Neutrophil (primary cell): ENCODE measurements around the gene XXYLT1.

Experiments
- H3K27ac ChIP-seq: fragments of 200-600 bp; sonication (generic); 2 replicates; pipeline ENCODE4 v1.5.1; 2016; ENCODE audit warnings: mild to moderate bottlenecking, moderate library complexity
- H3K27me3 ChIP-seq: fragments of 200-600 bp; sonication (generic); 2 replicates; pipeline ENCODE4 v1.6.0; 2016; ENCODE audit warnings: mild to moderate bottlenecking
- H3K36me3 ChIP-seq: fragments of 200-600 bp; sonication (generic); 2 replicates; pipeline ENCODE4 v1.5.1; 2017
- H3K4me1 ChIP-seq, 2 experiments: fragments of 200-600 bp in 1 of 2; sonication (generic) in 1 of 2; 1 replicate in 1 of 2; 2 replicates in 1 of 2; pipeline versions ENCODE4 v1.5.1 to v1.6.1; 2013 to 2016; ENCODE audit warnings: low read depth in 1 of 2, low read length in 1 of 2, mild to moderate bottlenecking in 1 of 2, moderate library complexity in 1 of 2; ENCODE audit not compliant: control insufficient read depth in 1 of 2, insufficient read depth in 1 of 2
- H3K4me3 ChIP-seq, 2 experiments: fragments of 200-600 bp in 1 of 2; sonication (generic) in 1 of 2; 1 replicate in 1 of 2; 2 replicates in 1 of 2; pipeline ENCODE4 v1.5.1; 2013 to 2016; ENCODE audit warnings: low read depth in 1 of 2, low read length in 1 of 2, mild to moderate bottlenecking in 1 of 2, moderate library complexity in 1 of 2
- H3K9me3 ChIP-seq: fragments of 200-600 bp; sonication (generic); 2 replicates; pipeline ENCODE4 v1.5.1; 2016
- CTCF ChIP-seq: fragments of 200-600 bp; sonication (generic); IDR thresholded peaks from 2 replicates; pipeline ENCODE4 v1.5.1; 2016; ENCODE audit warnings: antibody characterized with exemption

The XXYLT1 gene

GRCh38 chr3:195084746-195085145 is 186.2 kb downstream of the XXYLT1 start:
- no peaks in the 10 kb centered on the region for H3K9me3 ChIP-seq
- H3K4me3 ChIP-seq = no peak overlapping the region
- no peak for TF ChIP-seq CTCF
- H3K27me3 ChIP-seq = no peaks in the 10 kb centered on the region
- no peak overlapping the region for H3K27ac ChIP-seq
- no peaks in the 10 kb centered on the region for H3K36me3 ChIP-seq
- H3K4me1 ChIP-seq = peaks cover 0 to 5% of the 10 kb centered on the region in 2 experiments

- Histone ChIP-seq H3K4me1 (peaks cover 0 to 5% of the 10 kb centered on the region in 2 experiments), H3K9me3 (no peaks in the 10 kb centered on the region), H3K4me3 (no peak overlapping the region), H3K27me3 (no peaks in the 10 kb centered on the region), H3K27ac (no peak overlapping the region), H3K36me3 (no peaks in the 10 kb centered on the region)
- TF ChIP-seq CTCF = no peak
Measured at GRCh38 chr3:195083659-195084058, 187.3 kb downstream of the XXYLT1 start.

GRCh38 chr3:195082811-195083210 is 188.1 kb downstream of the XXYLT1 start:
- Histone ChIP-seq H3K27ac (no peak overlapping the region), H3K27me3 (no peaks in the 10 kb centered on the region), H3K4me1 (peaks cover 0 to 5% of the 10 kb centered on the region in 2 experiments), H3K36me3 (no peaks in the 10 kb centered on the region), H3K4me3 (no peak overlapping the region), H3K9me3 (no peaks in the 10 kb centered on the region)
- TF ChIP-seq CTCF = no peak

- no peak for TF ChIP-seq CTCF
- Histone ChIP-seq H3K9me3 (no peaks in the 10 kb centered on the region), H3K4me1 (peaks cover 0 to 5% of the 10 kb centered on the region in 2 experiments), H3K36me3 (no peaks in the 10 kb centered on the region), H3K4me3 (no peak overlapping the region), H3K27ac (no peak overlapping the region), H3K27me3 (no peaks in the 10 kb centered on the region)
Measured at GRCh38 chr3:195081242-195081963, 189.6 kb downstream of the XXYLT1 start.

GRCh38 chr3:195080571-195081151 is 190.3 kb downstream of the XXYLT1 start:
- no peaks in the 10 kb centered on the region for H3K9me3 ChIP-seq
- H3K36me3 ChIP-seq = no peaks in the 10 kb centered on the region
- no peak overlapping the region for H3K27ac ChIP-seq
- no peak overlapping the region for H3K4me3 ChIP-seq
- H3K27me3 ChIP-seq = no peaks in the 10 kb centered on the region
- peaks cover 0 to 5% of the 10 kb centered on the region in 2 experiments for H3K4me1 ChIP-seq
- no peak for TF ChIP-seq CTCF
